Measurements from ENCODE around the gene CASZ1.

DNA sequence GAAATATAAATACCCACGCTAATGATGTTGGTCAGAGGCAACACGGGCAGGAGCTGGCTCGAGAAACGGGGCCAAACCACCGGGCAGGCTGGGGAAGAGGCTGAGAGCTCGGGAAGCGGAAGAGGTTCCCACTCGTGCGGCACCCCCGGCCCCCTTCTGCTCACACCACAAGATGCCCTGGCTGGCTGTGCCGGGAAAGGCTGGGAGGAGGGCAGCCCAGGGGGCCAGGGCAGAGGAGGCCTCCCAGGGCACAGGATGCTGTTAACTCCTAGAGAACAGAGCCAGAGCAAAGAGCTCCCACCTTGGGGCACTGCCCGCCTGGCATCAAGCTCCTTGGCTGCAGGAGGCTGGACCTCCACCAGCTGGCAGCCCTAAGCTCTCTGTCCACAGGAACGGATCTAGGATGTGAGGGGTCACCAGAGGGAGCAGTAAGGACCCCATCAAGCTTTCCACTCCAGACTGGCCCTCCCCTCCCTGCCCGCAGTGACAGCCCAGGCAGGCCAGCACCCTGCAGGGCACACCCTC, 44.8 kb downstream of the CASZ1 start:
- TF ChIP-seq CTCF (IDR thresholded peaks at IDR 0.05 in 2 of 3, conservative IDR thresholded peaks at IDR 0.05 in 1 of 3; ENCODE audit: control insufficient read depth in 2 of 3, extremely low read depth in 1 of 3, insufficient read depth in 1 of 3, low read depth in 3 of 3, low read length in 3 of 3) (no peak), RFX5 (IDR thresholded peaks at IDR 0.05; ENCODE audit: low read depth, low read length) (no peak), YY1 (IDR thresholded peaks at IDR 0.05; ENCODE audit: low read depth, low read length) (no peak), POLR2A (IDR thresholded peaks at IDR 0.05; ENCODE audit: low read depth, low read length) (no peak), ATF2 (IDR thresholded peaks at IDR 0.05; ENCODE audit: low read length) (no peak)
